Stimulated activated CD8-positive, alpha-beta memory T cell treated with anti-CD3 and anti-CD28 coated beads, Interleukin-12 subunit alpha, Interleukin-12 subunit beta, amount 100 ng/mL, for 1 hour (primary cell): ENCODE measurements around the gene KCNQ2.

Source experiments
- DNase-seq: peaks from one replicate; pipeline ENCODE4 v3.0.0-alpha.2; 2020; ENCODE audit warnings: low read depth

KCNQ2 gene

GRCh38 chr20:63369024-63369530, 103.4 kb downstream of the KCNQ2 start:
- no peak for DNase-seq

- no peak for DNase-seq
These were observed 104.3 kb downstream of the KCNQ2 start for GRCh38 chr20:63368151-63368550.

- DNase-seq = no peak
These were observed 104.9 kb downstream of the KCNQ2 start for GRCh38 chr20:63367446-63368055.

- no peak for DNase-seq
These were observed 105.8 kb downstream of the KCNQ2 start for GRCh38 chr20:63366390-63367365.

GRCh38 chr20:63365601-63366389, 106.7 kb downstream of the KCNQ2 start:
- DNase-seq = no peak

- DNase-seq = no peak
These were observed 107.5 kb downstream of the KCNQ2 start for GRCh38 chr20:63364801-63365585.

- no peak for DNase-seq
These were observed 108.4 kb downstream of the KCNQ2 start for GRCh38 chr20:63363981-63364561.

- DNase-seq = no peak
These were observed 109.2 kb downstream of the KCNQ2 start for GRCh38 chr20:63363013-63363957.

GRCh38 chr20:63362436-63363009, 109.9 kb downstream of the KCNQ2 start:
- DNase-seq = no peak

- no peak for DNase-seq
These were observed 110.7 kb downstream of the KCNQ2 start for GRCh38 chr20:63361519-63362435.

GRCh38 chr20:63360850-63361518, 111.5 kb downstream of the KCNQ2 start, which contains the start of gene CHRNA4:
CHRNA4 (minus strand) TSS chr20:63361349; CDS start chr20:63361165, 184 bp downstream.
- no peak for DNase-seq

GRCh38 chr20:63359937-63360849, 112.3 kb downstream of the KCNQ2 start:
- no peak for DNase-seq

GRCh38 chr20:63359164-63359934, 113.1 kb downstream of the KCNQ2 start:
- DNase-seq = no peak

- DNase-seq = no peak
These were observed 114.2 kb downstream of the KCNQ2 start for GRCh38 chr20:63357921-63358905.
